Left lung (tissue), 10 donors: ENCODE measurements around the gene PDCD1LG2. TPM values are rescaled to one million over a fixed set of nuclear protein-coding genes. Genes with fewer than 3 reads are reported as not detected.

Experiments
- ATAC-seq: fragments of 200-7000 bp; cut with Tn5 transposase; one replicate; pipeline ENCODE4 v1.9.1; 2020; ENCODE audit warnings: moderate library complexity
- DNase-seq, 4 donors: peaks; one replicate each; pipeline ENCODE4 v3.0.0-alpha.2; 2013 to 2020
- H3K27ac ChIP-seq, 2 donors: fragments of 200-600 bp; sonication (generic) in 1 of 2; one replicate each; pipeline versions ENCODE4 v1.5.0 to v1.8.0; 2020 to 2021
- H3K27me3 ChIP-seq, 2 donors: fragments of 200-600 bp; sonication (generic) in 1 of 2; one replicate each; pipeline versions ENCODE4 v1.5.0 to v1.8.0; 2020 to 2021
- H3K36me3 ChIP-seq, 2 donors: fragments of 200-600 bp; sonication (generic) in 1 of 2; one replicate each; pipeline versions ENCODE4 v1.5.0 to v1.8.0; 2020 to 2021
- H3K4me1 ChIP-seq, 2 donors: fragments of 200-600 bp; one replicate each; pipeline ENCODE4 v1.8.0; 2021
- H3K4me3 ChIP-seq, 2 donors: fragments of 200-600 bp; sonication (generic) in 1 of 2; one replicate each; pipeline versions ENCODE4 v1.5.0 to v1.8.0; 2020 to 2021; ENCODE audit warnings: mild to moderate bottlenecking in 1 of 2
- H3K9me3 ChIP-seq, 2 donors: fragments of 200-600 bp; sonication (generic) in 1 of 2; one replicate each; pipeline versions ENCODE4 v1.5.0 to v1.8.0; 2020 to 2021
- intact Hi-C, 2 donors: fragments of 100-400 bp; cut with DNase I; formaldehyde crosslinking; loops; one replicate each; pipeline versions ENCODE4 v1.11.2 to v1.14.2; 2022
- polyA plus RNA-seq, 6 donors: library from polyadenylated mRNA; unstranded; fragments of 120-200 nt; gene quantifications; one replicate each; pipeline ENCODE4 v1.2.1, GENCODE V29; 2013; ENCODE audit not compliant: insufficient read length in 6 of 6
- total RNA-seq, 2 donors: library from RNA; stranded (reverse); fragmentation: NEBNext Ultra II Directional; extraction: Animal tissue kit (Norgen Biotek cat#: 25700); gene quantifications; one replicate each; pipeline ENCODE4 v1.2.1, GENCODE V29; 2021
- TF ChIP-seq, protein P1 (sequence below), 2 donors: fragments of 200-600 bp; sonication (generic) in 1 of 2; IDR thresholded peaks; one replicate each; pipeline versions ENCODE4 v1.5.0 to v1.8.0; 2021; ENCODE audit warnings: antibody characterized with exemption in 2 of 2
- donor health status: DM: no; HTN: yes; CAD: no.
- donor health status: DM: no; HTN: no; CAD: no.

PDCD1LG2 gene
- total and polyA plus RNA-seq, 8 donors, result 0.10 to 4.2 (median 0.21) TPM

GRCh38 chr9:5552301-5552700, 42.0 kb downstream of the PDCD1LG2 start:
- Histone ChIP-seq H3K9me3 (no peaks in the 10 kb centered on the region), H3K4me3 (no peak overlapping the region), H3K27me3 (no peaks in the 10 kb centered on the region), H3K36me3 (no peaks in the 10 kb centered on the region), H3K27ac (no peak overlapping the region), H3K4me1 (peaks cover 0 to 1% of the 10 kb centered on the region in 2 donors)
- TF ChIP-seq, protein P1, sequence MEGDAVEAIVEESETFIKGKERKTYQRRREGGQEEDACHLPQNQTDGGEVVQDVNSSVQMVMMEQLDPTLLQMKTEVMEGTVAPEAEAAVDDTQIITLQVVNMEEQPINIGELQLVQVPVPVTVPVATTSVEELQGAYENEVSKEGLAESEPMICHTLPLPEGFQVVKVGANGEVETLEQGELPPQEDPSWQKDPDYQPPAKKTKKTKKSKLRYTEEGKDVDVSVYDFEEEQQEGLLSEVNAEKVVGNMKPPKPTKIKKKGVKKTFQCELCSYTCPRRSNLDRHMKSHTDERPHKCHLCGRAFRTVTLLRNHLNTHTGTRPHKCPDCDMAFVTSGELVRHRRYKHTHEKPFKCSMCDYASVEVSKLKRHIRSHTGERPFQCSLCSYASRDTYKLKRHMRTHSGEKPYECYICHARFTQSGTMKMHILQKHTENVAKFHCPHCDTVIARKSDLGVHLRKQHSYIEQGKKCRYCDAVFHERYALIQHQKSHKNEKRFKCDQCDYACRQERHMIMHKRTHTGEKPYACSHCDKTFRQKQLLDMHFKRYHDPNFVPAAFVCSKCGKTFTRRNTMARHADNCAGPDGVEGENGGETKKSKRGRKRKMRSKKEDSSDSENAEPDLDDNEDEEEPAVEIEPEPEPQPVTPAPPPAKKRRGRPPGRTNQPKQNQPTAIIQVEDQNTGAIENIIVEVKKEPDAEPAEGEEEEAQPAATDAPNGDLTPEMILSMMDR (IDR thresholded peaks at IDR 0.05), result no peak
- ATAC-seq (no peak), DNase-seq (no peak)
- intact Hi-C loops, result no loop called here

DNA sequence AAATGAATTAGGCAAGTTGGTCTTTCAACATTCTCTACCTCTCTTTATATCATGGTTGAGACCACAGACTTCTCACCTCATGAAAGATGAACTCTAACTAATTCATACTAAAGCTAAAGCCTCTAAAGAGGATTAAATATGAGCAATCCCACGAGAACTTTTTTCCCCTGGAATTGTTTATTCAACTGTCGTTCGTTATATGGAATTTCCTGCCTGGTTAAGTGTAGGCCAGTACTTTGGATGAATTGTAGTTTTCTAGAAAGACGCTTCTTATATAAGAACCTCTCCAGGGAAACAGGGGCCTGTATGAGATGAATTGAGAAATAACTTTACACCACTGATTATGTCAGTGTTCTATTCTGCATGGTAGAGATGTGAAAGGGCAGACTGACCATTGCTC, 42.9 kb downstream of the PDCD1LG2 start:
- Histone ChIP-seq H3K36me3 (no peaks in the 10 kb centered on the region), H3K27ac (no peak overlapping the region), H3K27me3 (no peaks in the 10 kb centered on the region), H3K4me3 (no peak overlapping the region), H3K4me1 (peaks cover under 1 to 11% of the 10 kb centered on the region in 2 donors), H3K9me3 (no peaks in the 10 kb centered on the region)
- TF ChIP-seq, protein P1 (IDR thresholded peaks at IDR 0.05), result no peak
- intact Hi-C loops, result no loop called here
- ATAC-seq, result no peak
- no peak for DNase-seq

- no peaks in the 10 kb centered on the region for H3K36me3 ChIP-seq
- TF ChIP-seq, protein P1 (IDR thresholded peaks at IDR 0.05), result no peak
- DNase-seq (no peak), ATAC-seq (no peak)
- H3K9me3 ChIP-seq, result no peaks in the 10 kb centered on the region
- no peak overlapping the region for H3K4me3 ChIP-seq
- H3K27me3 ChIP-seq, result no peaks in the 10 kb centered on the region
- intact Hi-C loops, result no loop called here
- H3K27ac ChIP-seq, result no peak overlapping the region
- peaks cover 2 to 21% of the 10 kb centered on the region in 2 donors for H3K4me1 ChIP-seq
Measured at GRCh38 chr9:5554254-5554653, 43.9 kb downstream of the PDCD1LG2 start.

GRCh38 chr9:5556101-5556705, 45.9 kb downstream of the PDCD1LG2 start:
- Histone ChIP-seq H3K27ac (no peak overlapping the region), H3K9me3 (no peaks in the 10 kb centered on the region), H3K4me3 (no peak overlapping the region), H3K4me1 (peaks cover 2 to 24% of the 10 kb centered on the region in 2 donors), H3K36me3 (no peaks in the 10 kb centered on the region), H3K27me3 (no peaks in the 10 kb centered on the region)
- TF ChIP-seq, protein P1 (IDR thresholded peaks at IDR 0.05), result no peak
- no peak for DNase-seq
- intact Hi-C loops, result no loop called here
- ATAC-seq, result no peak

GRCh38 chr9:5557606-5558587, 47.6 kb downstream of the PDCD1LG2 start:
- Histone ChIP-seq H3K4me3 (no peak overlapping the region), H3K27me3 (no peaks in the 10 kb centered on the region), H3K36me3 (no peaks in the 10 kb centered on the region), H3K9me3 (no peaks in the 10 kb centered on the region), H3K27ac (peak overlapping the region; percentile 46 to 60), H3K4me1 (peaks cover 2 to 26% of the 10 kb centered on the region in 2 donors)
- DNase-seq (peak in 2 of 4 donors; percentile 9 to 46), ATAC-seq (peak; percentile 69)
- intact Hi-C loops, result no loop called here
- TF ChIP-seq, protein P1 (IDR thresholded peaks at IDR 0.05), result no peak
